ENCODE results near the gene OR52E6. TPM values are rescaled to one million over a fixed set of nuclear protein-coding genes. Genes with fewer than 3 reads are reported as not detected.

OR52E6 gene
- total and polyA plus RNA-seq, 2 donors (not counting 1 experiment from before 2014, with no cell fraction given), result not detected

DNA sequence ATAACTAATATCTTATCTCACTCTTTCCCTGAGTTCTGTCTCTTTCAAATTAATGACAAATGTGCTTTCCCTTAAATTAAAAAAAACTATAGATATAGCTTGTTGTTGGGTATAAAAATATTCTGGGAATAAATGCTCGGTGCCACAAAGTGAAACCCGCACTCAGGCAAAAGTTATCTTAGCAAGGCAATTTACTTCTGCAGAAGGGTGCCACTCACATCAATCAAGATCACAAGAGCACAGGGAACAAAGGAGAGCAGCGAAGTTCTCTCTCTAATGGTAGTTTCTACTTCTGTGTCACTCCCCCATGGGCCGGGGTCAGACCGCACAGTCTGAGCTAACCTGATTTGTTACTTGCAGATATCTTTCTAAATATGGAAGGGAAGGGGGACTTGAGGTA lies 37.7 kb downstream of the OR52E6 start:
- H3K9me3 ChIP-seq (ENCODE audit: control insufficient read depth, insufficient read depth, low read depth, low read length), result no peaks in the 10 kb centered on the region
- H3K27me3 ChIP-seq (ENCODE audit: control insufficient read depth, insufficient read depth, low read length), result no peaks in the 10 kb centered on the region
- DNase-seq (ENCODE audit: low read depth in 2 of 2), result no peak

DNA sequence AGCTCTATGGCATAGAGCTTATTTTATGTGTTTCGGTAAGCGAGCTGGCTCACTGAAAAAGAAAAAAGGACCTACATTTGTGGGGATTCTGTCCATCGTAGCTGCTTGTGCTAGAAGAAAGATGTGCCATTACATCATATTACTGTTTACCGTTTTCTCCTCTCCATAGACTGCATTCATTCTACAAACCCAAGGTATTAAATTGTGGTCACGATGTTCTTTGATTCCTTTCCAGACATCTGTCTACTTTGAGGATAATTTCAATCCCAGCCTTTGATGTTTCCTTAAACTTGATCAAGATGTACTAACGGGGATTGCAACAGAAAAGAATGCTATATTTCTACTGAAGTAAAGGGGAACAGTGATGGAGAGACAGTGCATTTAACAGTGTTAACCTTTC lies 45.2 kb downstream of the OR52E6 start:
- H3K4me1 ChIP-seq (ENCODE audit: control insufficient read depth, extremely low read depth, insufficient read depth, low read length), result no peaks in the 10 kb centered on the region
- H3K36me3 ChIP-seq (ENCODE audit: control insufficient read depth, insufficient read depth, low read length), result no peaks in the 10 kb centered on the region
- no peak for DNase-seq (ENCODE audit: low read depth in 2 of 2)
- no peak for TF ChIP-seq EZH2 (IDR thresholded peaks at IDR 0.05; ENCODE audit: low read length, missing control alignments)
- TF ChIP-seq, protein P1, sequence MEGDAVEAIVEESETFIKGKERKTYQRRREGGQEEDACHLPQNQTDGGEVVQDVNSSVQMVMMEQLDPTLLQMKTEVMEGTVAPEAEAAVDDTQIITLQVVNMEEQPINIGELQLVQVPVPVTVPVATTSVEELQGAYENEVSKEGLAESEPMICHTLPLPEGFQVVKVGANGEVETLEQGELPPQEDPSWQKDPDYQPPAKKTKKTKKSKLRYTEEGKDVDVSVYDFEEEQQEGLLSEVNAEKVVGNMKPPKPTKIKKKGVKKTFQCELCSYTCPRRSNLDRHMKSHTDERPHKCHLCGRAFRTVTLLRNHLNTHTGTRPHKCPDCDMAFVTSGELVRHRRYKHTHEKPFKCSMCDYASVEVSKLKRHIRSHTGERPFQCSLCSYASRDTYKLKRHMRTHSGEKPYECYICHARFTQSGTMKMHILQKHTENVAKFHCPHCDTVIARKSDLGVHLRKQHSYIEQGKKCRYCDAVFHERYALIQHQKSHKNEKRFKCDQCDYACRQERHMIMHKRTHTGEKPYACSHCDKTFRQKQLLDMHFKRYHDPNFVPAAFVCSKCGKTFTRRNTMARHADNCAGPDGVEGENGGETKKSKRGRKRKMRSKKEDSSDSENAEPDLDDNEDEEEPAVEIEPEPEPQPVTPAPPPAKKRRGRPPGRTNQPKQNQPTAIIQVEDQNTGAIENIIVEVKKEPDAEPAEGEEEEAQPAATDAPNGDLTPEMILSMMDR (conservative IDR thresholded peaks at IDR 0.05 in 1 of 2, IDR thresholded peaks at IDR 0.05 in 1 of 2; ENCODE audit: low read depth in 1 of 2, low read length in 2 of 2), result no peak
- no peak overlapping the region for H3K9ac ChIP-seq (ENCODE audit: insufficient read depth, low read length)
- no peak overlapping the region for H3K4me3 ChIP-seq (replicated peaks in 1 of 4; ENCODE audit: control extremely low read depth in 1 of 4, insufficient read depth in 1 of 4, low read depth in 3 of 4, low read length in 4 of 4)
- no peaks in the 10 kb centered on the region for H3K9me3 ChIP-seq (ENCODE audit: control insufficient read depth, insufficient read depth, low read depth, low read length)
- no peaks in the 10 kb centered on the region for H3K79me2 ChIP-seq (ENCODE audit: control insufficient read depth, insufficient read depth, low read length)
- H2AFZ ChIP-seq (ENCODE audit: low read length), result no peak overlapping the region
- no peak overlapping the region for H3K27ac ChIP-seq (ENCODE audit: insufficient read depth, low read length)
- no peak overlapping the region for H3K4me2 ChIP-seq (ENCODE audit: extremely low read depth, insufficient read depth, low read length)
- H3K27me3 ChIP-seq (ENCODE audit: control insufficient read depth, insufficient read depth, low read length), result no peaks in the 10 kb centered on the region
- H4K20me1 ChIP-seq (ENCODE audit: control insufficient read depth, extremely low read depth, insufficient read depth, low read length), result no peaks in the 10 kb centered on the region

More for the DNA sequence above, 37.7 kb downstream of the OR52E6 start:
- Histone ChIP-seq H3K27ac (ENCODE audit: insufficient read depth, low read length) (no peak overlapping the region), H3K36me3 (ENCODE audit: control insufficient read depth, insufficient read depth, low read length) (no peaks in the 10 kb centered on the region), H3K4me2 (ENCODE audit: extremely low read depth, insufficient read depth, low read length) (no peak overlapping the region), H3K4me3 (replicated peaks in 1 of 4; ENCODE audit: control extremely low read depth in 1 of 4, insufficient read depth in 1 of 4, low read depth in 3 of 4, low read length in 4 of 4) (no peak overlapping the region), H2AFZ (ENCODE audit: low read length) (no peak overlapping the region), H3K79me2 (ENCODE audit: control insufficient read depth, insufficient read depth, low read length) (no peaks in the 10 kb centered on the region), H3K4me1 (ENCODE audit: control insufficient read depth, extremely low read depth, insufficient read depth, low read length) (no peaks in the 10 kb centered on the region), H3K9ac (ENCODE audit: insufficient read depth, low read length) (no peak overlapping the region), H4K20me1 (ENCODE audit: control insufficient read depth, extremely low read depth, insufficient read depth, low read length) (no peaks in the 10 kb centered on the region)
- no peak for TF ChIP-seq EZH2 (IDR thresholded peaks at IDR 0.05; ENCODE audit: low read length, missing control alignments)
- TF ChIP-seq, protein P1 (conservative IDR thresholded peaks at IDR 0.05 in 1 of 2, IDR thresholded peaks at IDR 0.05 in 1 of 2; ENCODE audit: low read depth in 1 of 2, low read length in 2 of 2), result no peak

DNA sequence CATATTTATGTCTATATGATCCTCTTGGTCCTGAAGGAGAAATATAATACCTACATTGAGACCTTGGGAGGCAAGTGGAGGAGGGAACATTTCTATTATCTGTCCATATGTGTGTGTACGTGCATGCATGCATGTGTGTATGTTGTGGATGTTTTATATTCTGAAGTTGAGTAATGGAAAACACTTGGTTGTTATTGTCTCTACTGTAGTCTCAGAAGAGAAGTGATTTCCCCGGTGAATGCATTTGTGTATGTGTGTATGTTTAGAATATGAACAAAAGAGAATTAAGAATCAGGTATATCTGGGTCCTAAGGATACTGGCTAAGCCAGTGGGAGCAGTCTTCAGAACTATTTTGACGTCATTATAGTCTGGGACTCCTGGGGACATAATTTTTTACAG lies 50.5 kb downstream of the OR52E6 start, which contains the start of gene OR52N1:
Gene OR52N1 (minus strand): TSS at position 101 of the 400 bp plus-strand sequence. CDS start 2,449 bp downstream, outside the sequence.
- TF ChIP-seq, protein P1 (conservative IDR thresholded peaks at IDR 0.05 in 1 of 2, IDR thresholded peaks at IDR 0.05 in 1 of 2; ENCODE audit: low read depth in 1 of 2, low read length in 2 of 2), result no peak
- TF ChIP-seq EZH2 (IDR thresholded peaks at IDR 0.05; ENCODE audit: low read length, missing control alignments), result no peak
- H2AFZ ChIP-seq (ENCODE audit: low read length), result no peak within 1 kb of the TSS
- H3K9ac ChIP-seq (ENCODE audit: insufficient read depth, low read length), result no peak within 1 kb of the TSS
- DNase-seq (ENCODE audit: low read depth in 2 of 2), result no peak
- H3K79me2 ChIP-seq (ENCODE audit: control insufficient read depth, insufficient read depth, low read length), result no peaks in the 10 kb centered on the region
- H3K4me2 ChIP-seq (ENCODE audit: extremely low read depth, insufficient read depth, low read length), result no peak within 1 kb of the TSS
- no peak within 1 kb of the TSS for H3K27ac ChIP-seq (ENCODE audit: insufficient read depth, low read length)
- H3K27me3 ChIP-seq (ENCODE audit: control insufficient read depth, insufficient read depth, low read length), result no peaks in the 10 kb centered on the region
- H3K4me3 ChIP-seq (replicated peaks in 1 of 4; ENCODE audit: control extremely low read depth in 1 of 4, insufficient read depth in 1 of 4, low read depth in 3 of 4, low read length in 4 of 4), result no peak within 1 kb of the TSS
- H3K4me1 ChIP-seq (ENCODE audit: control insufficient read depth, extremely low read depth, insufficient read depth, low read length), result no peaks in the 10 kb centered on the region
- H3K9me3 ChIP-seq (ENCODE audit: control insufficient read depth, insufficient read depth, low read depth, low read length), result no peaks in the 10 kb centered on the region
- no peaks in the 10 kb centered on the region for H3K36me3 ChIP-seq (ENCODE audit: control insufficient read depth, insufficient read depth, low read length)
- no peaks in the 10 kb centered on the region for H4K20me1 ChIP-seq (ENCODE audit: control insufficient read depth, extremely low read depth, insufficient read depth, low read length)

Other genes starting within 250 kb of the OR52E6 start
- gene TRIM6, start 245.3 kb downstream of the OR52E6 start, total RNA-seq, result 4.9 and 8.6 TPM in 2 replicates
- 8.2 and 13.8 TPM in 2 replicates for gene TRIM6, start 245.3 kb downstream of the OR52E6 start, polyA plus RNA-seq
- 11.3 and 17.8 TPM in 2 replicates for gene TRIM34, start 216.9 kb downstream of the OR52E6 start, total RNA-seq
- gene TRIM34, start 216.9 kb downstream of the OR52E6 start, polyA plus RNA-seq, result 13.6 and 18.5 TPM in 2 replicates
- gene TRIM5, start 156.8 kb downstream of the OR52E6 start, total RNA-seq, result 43.4 and 47.9 TPM in 2 replicates
- 26.8 and 32.4 TPM in 2 replicates for gene TRIM5, start 156.8 kb downstream of the OR52E6 start, polyA plus RNA-seq
- 94.8 and 112 TPM in 2 replicates for gene TRIM22, start 152.1 kb downstream of the OR52E6 start, total RNA-seq
- 74.3 and 108 TPM in 2 replicates for gene TRIM22, start 152.1 kb downstream of the OR52E6 start, polyA plus RNA-seq
- gene OR56B1, start 105.4 kb downstream of the OR52E6 start, total RNA-seq, result not detected in 2 replicates
- not detected in 2 replicates for gene OR56B1, start 105.4 kb downstream of the OR52E6 start, polyA plus RNA-seq
- gene OR52N4, start 87.7 kb downstream of the OR52E6 start, total RNA-seq, result 0.33 TPM in 1 of 2 replicates, not detected in the other
- 0.08 TPM in 1 of 2 replicates, not detected in the other for gene OR52N4, start 87.7 kb downstream of the OR52E6 start, polyA plus RNA-seq
- gene OR52N5, start 58.5 kb downstream of the OR52E6 start, total RNA-seq, result not detected in 2 replicates
- not detected in 2 replicates for gene OR52N5, start 58.5 kb downstream of the OR52E6 start, polyA plus RNA-seq
- gene OR52N1, start 50.6 kb downstream of the OR52E6 start, total RNA-seq, result not detected in 2 replicates
- gene OR52N1, start 50.6 kb downstream of the OR52E6 start, polyA plus RNA-seq, result not detected in 2 replicates
- not detected in 2 replicates for gene OR52N2, start 33.0 kb downstream of the OR52E6 start, total RNA-seq
- not detected in 2 replicates for gene OR52N2, start 33.0 kb downstream of the OR52E6 start, polyA plus RNA-seq
- not detected in 2 replicates for gene OR52E8, start 15.8 kb upstream of the OR52E6 start, total RNA-seq
- gene OR52E8, start 15.8 kb upstream of the OR52E6 start, polyA plus RNA-seq, result not detected in 2 replicates
- not detected in 2 replicates for gene OR52E4, start 38.7 kb upstream of the OR52E6 start, total RNA-seq
- not detected in 2 replicates for gene OR52E4, start 38.7 kb upstream of the OR52E6 start, polyA plus RNA-seq
- not detected in 2 replicates for gene OR52E5, start 51.3 kb upstream of the OR52E6 start, total RNA-seq
- gene OR52E5, start 51.3 kb upstream of the OR52E6 start, polyA plus RNA-seq, result not detected in 2 replicates
- not detected in 2 replicates for gene OR56A3, start 100.4 kb upstream of the OR52E6 start, total RNA-seq
- not detected in 2 replicates for gene OR56A3, start 100.4 kb upstream of the OR52E6 start, polyA plus RNA-seq
- gene OR56A5, start 126.6 kb upstream of the OR52E6 start, total RNA-seq, result not detected in 2 replicates
- not detected in 2 replicates for gene OR56A5, start 126.6 kb upstream of the OR52E6 start, polyA plus RNA-seq
- not detected in 2 replicates for gene OR52L1, start 145.1 kb upstream of the OR52E6 start, total RNA-seq
- not detected in 2 replicates for gene OR52L1, start 145.1 kb upstream of the OR52E6 start, polyA plus RNA-seq
- not detected in 2 replicates for gene OR56A4, start 165.0 kb upstream of the OR52E6 start, total RNA-seq
- not detected in 2 replicates for gene OR56A4, start 165.0 kb upstream of the OR52E6 start, polyA plus RNA-seq
- gene OR56A1, start 188.9 kb upstream of the OR52E6 start, total RNA-seq, result not detected in 2 replicates
- gene OR56A1, start 188.9 kb upstream of the OR52E6 start, polyA plus RNA-seq, result not detected in 2 replicates

All from fibroblast of lung (primary cell).